GM21515 (cell line): ENCODE measurements around the gene LDLRAD1.
"Not testable (repeated sequence)": the region's sequence is repeated elsewhere in the genome, so short reads cannot be mapped to it uniquely, and the experiment has no call there.

Experiments used
- ATAC-seq: cut with Tn5 transposase; IDR thresholded peaks from one replicate; pipeline ENCODE4 v1.9.1; 2021; ENCODE audit not compliant: unreplicated experiment

LDLRAD1 gene

DNA sequence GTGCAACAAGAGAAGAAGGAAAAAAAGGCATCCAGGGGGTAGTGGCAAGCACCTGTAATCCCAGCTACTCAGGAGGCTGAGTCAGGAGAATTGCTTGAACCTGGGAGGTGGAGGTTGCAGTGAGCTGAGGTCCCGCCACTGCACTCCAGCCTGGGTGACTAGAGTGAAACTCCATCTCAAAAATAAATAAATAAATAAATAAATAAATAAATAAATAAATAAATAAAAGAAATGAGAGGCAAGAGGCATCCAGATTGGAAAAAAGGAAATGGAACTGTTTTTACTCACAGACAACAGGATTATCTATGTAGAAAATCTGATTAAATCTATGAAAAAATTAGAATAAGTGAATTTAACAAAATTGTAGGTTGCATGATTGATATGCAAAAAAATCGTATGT is 23.5 kb downstream of the LDLRAD1 start:
- not testable (repeated sequence) for ATAC-seq

GRCh38 chr1:53992085-53992874 is 25.7 kb downstream of the LDLRAD1 start:
- ATAC-seq: no peak

GRCh38 chr1:53987880-53988279 is 30.1 kb downstream of the LDLRAD1 start:
- ATAC-seq: no peak

DNA sequence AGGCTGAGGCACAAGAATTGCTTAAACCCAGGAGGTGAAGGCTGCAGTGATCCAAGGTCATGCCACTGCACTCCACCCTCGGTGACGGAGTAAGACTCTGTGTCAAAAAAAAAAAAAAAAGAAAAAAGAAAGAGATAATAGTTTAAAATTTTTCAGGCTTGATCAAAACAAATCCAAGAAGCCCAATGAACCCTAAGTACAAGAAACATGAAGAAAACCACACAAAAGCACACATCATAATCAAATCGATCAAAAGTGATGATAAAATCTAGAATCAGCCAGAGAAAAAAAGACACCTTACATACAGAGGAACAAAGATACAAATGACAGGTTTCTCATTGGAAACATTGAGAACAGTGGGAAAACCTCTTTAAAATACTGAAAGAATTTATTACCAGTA is 31.5 kb downstream of the LDLRAD1 start:
- no peak for ATAC-seq

DNA sequence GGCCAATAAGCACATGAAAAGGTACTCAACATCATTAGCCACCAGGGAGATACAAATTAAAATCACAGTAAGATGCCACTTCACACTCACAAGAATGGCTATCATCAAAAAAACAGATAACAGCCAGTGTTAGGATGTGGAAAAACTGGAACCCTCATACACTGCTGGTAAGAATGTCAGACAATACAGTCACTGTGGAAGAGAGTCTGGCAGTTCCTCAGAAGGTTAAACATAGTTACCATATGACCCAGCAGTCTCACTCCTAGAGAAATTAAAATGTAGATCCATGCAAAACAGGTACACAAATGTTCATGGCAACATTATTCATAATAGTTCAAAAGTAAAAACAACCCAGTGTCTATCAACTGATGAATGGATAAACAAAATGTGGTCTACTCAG is 33.3 kb downstream of the LDLRAD1 start:
- ATAC-seq: no peak

DNA sequence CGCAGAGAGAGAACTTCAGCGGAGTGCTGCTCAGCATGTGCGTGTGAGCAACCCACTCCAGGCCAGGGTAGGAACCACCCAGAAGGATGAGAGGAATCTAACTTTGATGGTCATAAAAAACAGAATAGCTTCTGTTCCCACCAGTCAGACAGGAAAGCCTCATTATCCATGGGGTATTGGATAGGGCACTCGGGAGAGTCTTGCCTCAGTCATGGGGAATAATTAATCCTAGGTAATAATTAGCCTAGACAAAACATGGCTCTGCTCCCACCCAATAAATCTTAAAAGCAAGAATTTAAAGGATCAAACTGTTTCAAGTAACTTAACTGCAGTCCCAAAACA is 35.3 kb downstream of the LDLRAD1 start:
- ATAC-seq: no peak

- ATAC-seq: no peak
These were observed 35.8 kb downstream of the LDLRAD1 start for GRCh38 chr1:53982034-53982762.

DNA sequence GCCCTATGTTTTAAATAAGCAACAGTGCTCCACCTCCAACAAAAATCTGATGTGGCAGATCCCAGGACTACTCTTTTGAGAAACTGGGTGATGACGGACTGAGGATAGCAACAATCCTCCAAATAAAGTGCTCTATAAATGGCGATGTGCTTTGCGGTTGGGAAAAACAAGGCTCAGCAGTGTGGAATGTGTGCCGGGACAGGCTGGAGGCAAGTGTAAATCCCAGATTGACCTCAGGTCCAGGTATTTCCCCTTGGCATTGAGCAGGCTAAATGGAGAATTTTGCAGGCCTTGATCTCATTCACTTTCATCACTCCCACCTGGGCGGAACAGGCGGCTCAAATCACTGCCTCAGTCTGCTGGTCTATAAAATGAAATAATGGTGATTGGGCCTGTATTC is 36.8 kb downstream of the LDLRAD1 start:
- no peak for ATAC-seq

GRCh38 chr1:53979712-53980450 is 38.1 kb downstream of the LDLRAD1 start:
- no peak for ATAC-seq

DNA sequence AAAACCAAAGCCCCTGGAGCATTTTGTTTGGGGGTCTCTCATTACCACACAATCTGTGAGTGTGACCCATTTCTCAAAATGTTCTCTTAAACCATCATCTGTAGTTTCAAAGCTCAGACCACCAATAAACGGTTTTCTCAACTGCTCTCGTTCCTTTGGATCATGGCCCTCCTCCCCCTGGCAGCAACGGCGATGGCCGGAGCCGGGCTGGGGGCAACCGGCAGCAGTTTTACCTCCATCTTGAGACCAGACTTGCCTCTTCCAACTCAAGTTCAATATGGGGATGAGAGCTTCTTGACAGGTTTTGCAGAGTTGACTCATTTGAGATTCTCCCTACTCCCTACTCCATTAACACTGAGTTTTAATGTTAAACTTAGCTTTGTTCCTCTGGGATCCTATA is 42.1 kb downstream of the LDLRAD1 start:
- ATAC-seq: no peak

DNA sequence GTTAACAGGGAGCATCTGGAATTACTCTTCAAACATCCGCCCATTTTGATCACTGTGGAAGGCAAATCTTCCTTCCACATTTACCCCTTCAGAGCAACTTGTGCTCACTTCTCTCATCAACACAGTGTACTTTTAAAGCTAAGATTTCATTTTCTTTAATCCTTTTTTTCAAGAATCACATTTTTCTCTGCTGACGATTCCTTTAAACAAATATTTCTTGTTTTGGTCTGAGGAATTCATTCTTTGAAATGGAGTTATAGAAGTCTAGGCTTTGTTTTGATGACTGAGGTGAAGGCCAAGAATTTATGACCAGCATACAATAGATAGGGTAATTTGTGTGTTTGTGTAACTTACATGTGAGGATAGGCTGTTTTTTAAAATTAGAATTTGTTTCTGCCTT is 46.3 kb downstream of the LDLRAD1 start:
- no peak for ATAC-seq

GRCh38 chr1:53969323-53969722 is 48.7 kb downstream of the LDLRAD1 start:
- ATAC-seq: not testable (repeated sequence)

GRCh38 chr1:53968125-53968513 is 49.9 kb downstream of the LDLRAD1 start:
- no peak for ATAC-seq

GRCh38 chr1:53967409-53968124 is 50.4 kb downstream of the LDLRAD1 start:
- ATAC-seq: no peak

DNA sequence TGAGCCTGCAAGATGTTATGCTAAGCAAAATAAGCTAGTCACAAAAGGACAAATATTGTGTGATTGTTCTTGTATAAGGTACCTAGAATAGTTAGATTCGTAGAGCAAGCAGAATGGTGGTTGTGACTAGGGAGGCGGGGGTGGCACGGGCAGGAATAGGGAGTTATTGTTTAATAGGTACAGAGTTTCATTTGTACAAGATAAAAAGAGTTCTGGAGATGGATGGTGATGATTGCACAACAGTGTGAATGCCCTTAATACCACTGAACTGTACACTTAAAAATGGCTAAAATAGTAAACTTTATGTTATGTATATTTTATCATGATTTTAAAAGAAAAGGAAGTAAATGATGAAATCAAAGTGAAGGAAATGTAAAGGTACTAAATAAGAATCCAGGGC is 51.2 kb downstream of the LDLRAD1 start:
- no peak for ATAC-seq

GRCh38 chr1:53964109-53964508 is 53.9 kb downstream of the LDLRAD1 start:
- no peak for ATAC-seq

DNA sequence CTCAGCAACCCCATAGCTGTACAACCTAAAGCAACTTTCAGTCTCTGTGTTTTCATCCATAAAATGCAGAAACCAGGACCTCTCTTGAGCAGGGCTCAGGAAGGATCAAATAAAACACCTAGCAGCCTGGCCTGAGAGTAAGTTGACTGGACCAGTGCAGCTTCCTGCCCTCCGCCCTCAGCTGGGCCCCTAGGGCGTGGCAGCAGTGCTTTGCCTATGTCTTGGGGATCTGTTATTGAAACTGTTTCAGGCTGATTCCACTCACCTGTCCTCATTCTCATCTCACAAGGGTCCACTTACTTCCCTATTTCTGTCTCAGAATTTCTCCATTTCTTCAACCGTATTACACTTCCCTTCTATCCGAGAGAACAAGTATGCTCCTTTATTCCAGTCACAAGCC is 54.5 kb downstream of the LDLRAD1 start:
- no peak for ATAC-seq

DNA sequence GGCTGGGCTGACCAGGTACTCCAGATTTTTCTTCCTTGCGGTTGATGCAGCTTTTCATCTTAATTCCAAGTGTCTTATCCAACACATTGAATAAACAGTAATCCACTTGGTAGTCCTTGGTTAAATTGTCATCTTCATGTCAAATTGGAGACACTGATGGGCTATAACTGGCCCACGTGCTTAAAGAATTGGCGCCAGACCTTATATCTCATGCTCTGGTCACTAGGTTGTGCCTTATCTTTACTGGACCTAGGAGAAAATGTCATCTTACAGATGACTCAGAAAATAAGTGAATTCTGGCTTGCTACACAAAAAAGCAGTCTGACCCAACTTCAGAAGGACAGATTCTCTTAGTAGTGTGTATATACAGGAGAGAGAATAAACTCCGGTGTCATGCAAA is 55.6 kb downstream of the LDLRAD1 start:
- no peak for ATAC-seq

- ATAC-seq: no peak
These were observed 58.2 kb downstream of the LDLRAD1 start for GRCh38 chr1:53959664-53960250.
